ENCODE results near the gene GPX4. TPM values are rescaled to one million over a fixed set of nuclear protein-coding genes. Genes with fewer than 3 reads are reported as not detected.

Gene GPX4
- total and polyA plus RNA-seq, 9 of the 15 experiments (the other 6 are each of a cell fraction or from before 2014, with no cell fraction given), result 61.4 to 661 (median 349) TPM

GRCh38 chr19:1112268-1113029 is 8.7 kb downstream of the GPX4 start (continued):
- no peak for TF ChIP-seq DIDO1 (tag; IDR thresholded peaks at IDR 0.05; ENCODE audit: low read depth)
- no peak for TF ChIP-seq ZNF507 (tag; conservative IDR thresholded peaks at IDR 0.05)
- TF ChIP-seq ZNF778 (CRISPR knock-in tag; IDR thresholded peaks at IDR 0.05), result no peak
- no peak for TF ChIP-seq ZBTB5 (IDR thresholded peaks at IDR 0.05)
- TF ChIP-seq HDAC8 (tag; IDR thresholded peaks at IDR 0.05), result no peak
- TF ChIP-seq FOXK2 (conservative IDR thresholded peaks at IDR 0.05 in 1 of 2, IDR thresholded peaks at IDR 0.05 in 1 of 2; ENCODE audit: low read depth in 2 of 2), result no peak
- TF ChIP-seq MCM2 (IDR thresholded peaks at IDR 0.05; ENCODE audit: low read depth), result no peak
- peak; percentile 36 for TF ChIP-seq HMGN3 (IDR thresholded peaks at IDR 0.05; ENCODE audit: borderline replicate concordance, extremely low read depth, insufficient read length, low read depth, low read length)
- no peak for TF ChIP-seq ARID1B (IDR thresholded peaks at IDR 0.05)
- no peak for TF ChIP-seq ZSCAN32 (CRISPR knock-in tag; IDR thresholded peaks at IDR 0.05)
- TF ChIP-seq FOXK1 (CRISPR knock-in tag; IDR thresholded peaks at IDR 0.05; ENCODE audit: borderline replicate concordance), result no peak
- TF ChIP-seq CHCHD3 (CRISPR knock-in tag; IDR thresholded peaks at IDR 0.05), result no peak
- no peak for TF ChIP-seq ZBTB8A (IDR thresholded peaks at IDR 0.05; ENCODE audit: partially characterized antibody)
- no peak for TF ChIP-seq TAL1 (IDR thresholded peaks at IDR 0.05)
- no peak for TF ChIP-seq HNRNPUL1 (IDR thresholded peaks at IDR 0.05; ENCODE audit: low read length)
- peak; percentile 73 for TF ChIP-seq POLR2G (IDR thresholded peaks at IDR 0.05; ENCODE audit: low read depth, low read length)
- TF ChIP-seq HLTF (IDR thresholded peaks at IDR 0.05), result no peak
- no peak for TF ChIP-seq AFF4 (CRISPR knock-in tag; IDR thresholded peaks at IDR 0.05)
- TF ChIP-seq ATF6 (CRISPR knock-in tag; IDR thresholded peaks at IDR 0.05), result no peak; the same call in 1 of the 2 replicates
- TF ChIP-seq RUNX1 (IDR thresholded peaks at IDR 0.05; ENCODE audit: low read depth), result no peak
- TF ChIP-seq SMC3 (conservative IDR thresholded peaks at IDR 0.05; ENCODE audit: insufficient read depth, low read depth, low read length), result no peak
